ENCODE measurements around the gene ERVMER34-1.

Gene ERVMER34-1

DNA sequence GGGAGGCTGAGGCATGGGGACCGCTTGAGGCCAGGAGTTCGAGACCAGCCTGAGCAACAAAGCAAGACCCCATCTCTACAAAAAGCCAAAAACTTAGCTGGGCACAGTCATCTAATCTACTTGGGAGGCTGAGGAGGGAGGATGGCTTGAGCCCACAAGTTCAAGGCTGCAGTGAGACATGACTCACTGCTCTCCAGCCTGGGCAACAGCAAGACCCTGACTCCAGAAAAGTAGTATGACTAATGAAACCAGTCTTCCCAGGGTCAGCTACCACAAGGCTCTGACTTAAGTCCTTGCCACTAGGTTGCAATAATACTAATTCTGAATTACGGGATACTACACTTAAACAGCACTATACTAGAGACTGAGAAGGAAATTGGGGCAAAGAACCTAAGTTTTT, 33.1 kb downstream of the ERVMER34-1 start:
- DNase-seq: peak; percentile 49

DNA sequence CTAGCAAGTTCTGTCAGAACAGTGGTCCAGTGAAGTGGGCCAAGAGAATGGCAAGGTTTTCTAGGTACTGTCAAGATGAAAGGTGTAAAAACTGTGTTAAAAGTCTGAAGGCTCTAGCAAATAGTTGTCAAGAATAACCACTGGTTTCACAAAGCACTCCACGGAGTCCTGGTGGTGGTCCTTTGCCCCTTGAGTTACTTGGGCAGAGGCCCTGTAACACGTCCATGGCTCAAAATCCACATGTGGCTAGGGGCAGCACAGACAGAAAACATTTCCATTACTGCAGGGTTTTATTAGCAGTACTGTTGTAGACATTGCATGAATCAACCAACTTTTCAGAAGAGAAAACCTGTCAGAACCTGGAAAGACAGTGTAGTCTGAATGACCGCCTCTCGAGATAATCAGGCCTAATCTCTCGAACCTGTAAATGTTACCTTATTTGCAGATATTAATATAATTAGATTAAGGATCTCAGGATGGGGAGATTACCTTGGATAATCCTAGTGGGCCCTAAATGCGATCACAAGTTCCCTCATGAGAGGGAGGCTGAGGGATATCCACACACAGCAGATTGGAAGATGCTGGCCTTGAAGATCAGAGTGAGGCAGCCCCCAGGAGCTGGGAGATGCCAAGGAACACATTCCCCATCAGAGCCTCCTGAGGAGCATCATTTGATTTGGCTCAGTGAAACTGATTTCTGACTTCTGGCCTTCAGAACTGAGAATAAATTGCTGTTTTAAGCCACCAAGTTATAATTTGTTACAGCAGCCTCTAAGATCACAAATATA, 34.7 kb downstream of the ERVMER34-1 start:
- peak; percentile 19 for DNase-seq

GRCh38 chr4:52715914-52716313, 35.3 kb downstream of the ERVMER34-1 start:
- peak; percentile 25 for DNase-seq

- no peak for DNase-seq
These were observed 35.8 kb downstream of the ERVMER34-1 start for GRCh38 chr4:52715255-52715897.

DNA sequence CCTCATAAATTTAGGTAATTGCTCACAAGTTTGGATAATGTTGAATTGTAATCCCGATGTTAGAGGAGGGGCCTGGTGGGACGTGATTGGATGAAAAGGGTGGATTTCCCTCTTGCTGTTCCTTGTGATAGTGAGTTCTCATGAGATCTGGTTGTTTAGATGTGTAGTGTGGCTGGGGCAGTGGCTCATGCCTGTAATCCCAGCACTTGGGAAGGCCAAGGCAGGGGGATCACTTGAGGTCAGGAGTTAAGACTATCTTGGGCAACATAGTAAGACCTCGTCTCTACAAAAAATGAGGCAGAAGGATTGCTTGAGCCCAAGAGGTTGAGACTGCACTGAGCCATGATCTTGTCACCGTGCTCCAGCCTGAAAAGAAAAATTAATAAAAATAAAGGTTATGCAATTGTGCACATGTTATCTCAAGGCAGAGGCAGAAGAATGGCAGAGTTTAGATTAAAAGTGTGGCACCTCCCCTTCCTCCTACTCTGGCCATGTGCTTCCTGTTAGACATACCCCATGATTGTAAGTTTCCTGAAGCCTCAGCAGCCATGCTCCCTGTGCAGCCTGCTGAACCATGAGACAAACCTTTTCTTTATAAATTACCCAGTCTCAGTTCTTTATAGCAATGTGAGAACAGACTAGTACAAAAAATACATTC, 36.5 kb downstream of the ERVMER34-1 start:
- peak; percentile 67 for DNase-seq

DNA sequence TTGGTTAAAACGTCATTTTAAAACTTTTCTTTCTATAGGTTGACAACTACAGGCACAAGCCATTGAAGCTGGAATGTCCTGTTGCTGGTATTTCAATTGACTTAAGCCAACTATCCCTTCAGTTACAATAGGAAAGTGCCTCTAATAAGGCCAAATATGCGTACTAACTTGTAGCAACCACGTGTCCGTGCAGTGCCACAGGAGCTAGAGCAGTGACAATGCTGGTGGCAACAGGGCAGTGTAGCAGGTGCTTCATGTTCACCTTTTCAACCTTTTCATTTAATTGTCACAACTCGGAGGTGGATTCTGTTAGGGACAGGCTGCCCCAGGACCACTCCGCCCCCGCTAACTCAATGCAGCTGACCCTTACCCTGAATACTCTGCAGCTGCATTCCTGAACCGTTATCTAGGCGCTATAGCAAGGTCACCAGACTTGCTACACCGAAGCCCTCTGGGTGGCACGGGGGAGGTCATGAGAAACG, 37.7 kb downstream of the ERVMER34-1 start:
- peak; percentile 43 for DNase-seq

DNA sequence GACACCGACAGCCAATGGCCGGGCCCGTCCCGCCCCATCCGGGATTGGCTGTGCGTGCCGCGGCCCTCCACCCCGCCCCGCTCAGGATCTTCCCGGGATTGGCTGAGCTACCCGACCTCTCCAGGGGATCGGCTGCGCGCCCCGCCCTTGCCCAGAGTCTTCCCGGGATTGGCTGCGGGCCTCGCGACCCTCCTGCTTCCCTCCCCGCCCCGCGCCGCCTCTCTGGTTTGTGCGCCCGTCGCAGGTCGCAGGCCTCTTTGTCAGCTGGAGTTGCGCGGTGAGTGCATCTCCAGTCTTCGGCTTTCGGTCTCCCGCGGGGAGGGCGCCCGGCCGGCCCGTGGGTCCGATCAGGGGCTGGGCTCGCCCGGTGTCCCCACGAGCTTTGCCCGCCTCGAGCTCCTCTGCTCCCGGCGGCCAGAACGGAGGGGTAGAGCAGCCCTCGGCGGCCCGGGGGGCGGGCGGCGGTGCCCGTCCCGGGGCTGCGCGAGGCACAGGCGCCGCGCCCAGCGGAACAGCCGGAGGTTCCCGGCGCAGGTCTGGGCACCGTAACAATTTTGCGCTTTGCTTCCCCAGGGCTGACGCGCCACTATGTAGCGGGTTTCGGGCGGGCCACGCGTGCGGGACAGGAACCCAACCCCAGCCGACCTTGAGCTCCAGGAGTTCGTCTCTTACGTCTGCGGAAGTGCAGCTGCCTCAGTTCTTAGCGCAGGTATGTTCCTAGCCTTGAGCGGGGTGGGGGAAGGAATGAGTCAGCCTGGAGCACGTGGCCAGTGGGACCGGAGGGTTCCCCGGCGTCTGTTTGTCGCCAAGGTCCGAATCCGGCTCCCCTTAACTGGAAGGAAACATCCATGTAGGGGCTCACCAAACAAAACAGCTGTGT, 38.7 kb downstream of the ERVMER34-1 start:
- DNase-seq: peak; percentile 99

GRCh38 chr4:52711834-52712250, 39.4 kb downstream of the ERVMER34-1 start:
- no peak for DNase-seq

DNA sequence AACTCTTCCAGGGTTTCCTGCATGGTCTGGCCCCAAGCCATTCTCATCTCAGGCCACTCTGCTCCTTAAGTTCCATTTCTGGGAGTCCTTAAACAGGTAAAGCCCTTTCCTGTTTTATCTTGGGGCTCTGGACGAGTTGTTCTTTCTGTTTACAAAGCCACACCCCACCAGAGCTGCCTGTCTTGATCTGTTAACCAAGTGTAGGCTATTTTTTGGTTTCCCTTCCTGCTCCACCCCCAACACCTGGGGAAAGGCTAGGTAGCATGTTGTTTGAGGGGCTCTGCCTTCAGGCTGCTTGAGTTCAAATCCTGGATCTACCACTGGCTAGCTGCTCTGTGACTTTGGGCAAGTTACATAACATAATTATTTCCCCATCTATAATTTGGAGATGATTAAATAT, 40.0 kb downstream of the ERVMER34-1 start:
- peak; percentile 21 for DNase-seq

- DNase-seq: no peak
These were observed 42.1 kb downstream of the ERVMER34-1 start for GRCh38 chr4:52709155-52709554.

- DNase-seq: no peak
These were observed 46.6 kb downstream of the ERVMER34-1 start for GRCh38 chr4:52704661-52705060.

- DNase-seq: no peak
These were observed 47.1 kb downstream of the ERVMER34-1 start for GRCh38 chr4:52704133-52704532.

DNA sequence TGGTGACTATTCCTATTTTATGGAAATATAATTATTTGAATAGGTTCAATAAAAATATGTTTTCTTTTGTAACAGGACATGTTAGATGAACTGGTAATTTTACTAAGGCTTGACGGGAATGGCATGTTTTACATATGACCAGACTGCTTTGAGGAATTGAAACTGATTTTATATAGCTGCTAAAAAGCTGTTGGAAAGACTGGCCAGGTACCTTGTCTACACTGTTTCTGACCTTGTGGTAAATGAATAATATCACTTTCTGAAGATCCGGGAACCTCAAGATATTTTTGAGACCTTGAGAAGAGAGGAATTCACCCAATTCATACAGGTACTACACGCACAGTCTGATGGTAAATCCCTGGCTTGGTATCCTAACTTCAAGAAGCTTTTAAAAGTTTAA, 50.0 kb downstream of the ERVMER34-1 start:
- no peak for DNase-seq

DNA sequence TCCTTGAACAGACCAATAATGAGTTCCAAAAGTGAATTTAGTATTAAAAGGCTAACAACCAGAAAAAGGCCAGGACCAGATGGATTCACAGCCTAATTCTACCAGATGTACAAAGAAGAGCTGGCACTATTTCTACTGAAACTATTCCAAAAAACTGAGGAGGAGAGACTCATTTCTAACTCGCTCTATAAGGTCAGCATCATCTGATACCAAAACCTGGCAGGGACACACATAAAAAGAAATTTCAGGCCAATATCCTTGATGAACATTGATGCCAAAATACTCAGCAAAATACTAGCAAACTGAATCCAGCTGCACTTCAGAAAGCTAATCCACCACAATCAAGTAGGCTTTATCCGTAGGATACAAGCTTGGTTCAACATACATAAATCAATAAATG, 56.3 kb downstream of the ERVMER34-1 start:
- DNase-seq: no peak

GRCh38 chr4:52693492-52693891, 57.7 kb downstream of the ERVMER34-1 start:
- no peak for DNase-seq
